Neural crest cell (in vitro differentiated cells): Measurements from ENCODE around the gene EEPD1. TPM values are rescaled to one million over a fixed set of nuclear protein-coding genes. Genes with fewer than 3 reads are reported as not detected.

ENCODE experiments used
- DNase-seq: peaks from one replicate; pipeline ENCODE4 v3.0.0; 2021; ENCODE audit warnings: low read depth, mixed read lengths, low spot score
- H3K27ac Mint-ChIP-seq: one replicate; pipeline ENCODE4 v1.8.0; 2021; ENCODE audit warnings: mild to moderate bottlenecking, mixed read lengths; ENCODE audit not compliant: unreplicated experiment
- H3K27me3 Mint-ChIP-seq: 2 replicates; pipeline ENCODE4 v1.8.0; 2021; ENCODE audit warnings: low read depth, mild to moderate bottlenecking, mixed read lengths
- H3K36me3 Mint-ChIP-seq: 2 replicates; pipeline ENCODE4 v1.8.0; 2021; ENCODE audit warnings: low read depth, mild to moderate bottlenecking, mixed read lengths
- H3K4me1 Mint-ChIP-seq: 2 replicates; pipeline ENCODE4 v1.8.0; 2021; ENCODE audit warnings: mixed read lengths
- H3K4me3 Mint-ChIP-seq: one replicate; pipeline ENCODE4 v1.8.0; 2021; ENCODE audit warnings: mild to moderate bottlenecking, mixed read lengths
- H3K9me3 Mint-ChIP-seq: 2 replicates; pipeline ENCODE4 v1.8.0; 2021; ENCODE audit warnings: mixed read lengths
- CTCF ChIP-seq: fragments of 200-600 bp; sonication (generic); conservative IDR thresholded peaks from 2 replicates; pipeline ENCODE4 v1.5.0; 2021; ENCODE audit warnings: antibody characterized with exemption, mild to moderate bottlenecking
- total RNA-seq: library from RNA; stranded (reverse); gene quantifications from 2 replicates; pipeline ENCODE4 v1.2.1, GENCODE V29; 2021

EEPD1 gene
- total RNA-seq, 1 donor from 2014 or later: 5.5 TPM

DNA sequence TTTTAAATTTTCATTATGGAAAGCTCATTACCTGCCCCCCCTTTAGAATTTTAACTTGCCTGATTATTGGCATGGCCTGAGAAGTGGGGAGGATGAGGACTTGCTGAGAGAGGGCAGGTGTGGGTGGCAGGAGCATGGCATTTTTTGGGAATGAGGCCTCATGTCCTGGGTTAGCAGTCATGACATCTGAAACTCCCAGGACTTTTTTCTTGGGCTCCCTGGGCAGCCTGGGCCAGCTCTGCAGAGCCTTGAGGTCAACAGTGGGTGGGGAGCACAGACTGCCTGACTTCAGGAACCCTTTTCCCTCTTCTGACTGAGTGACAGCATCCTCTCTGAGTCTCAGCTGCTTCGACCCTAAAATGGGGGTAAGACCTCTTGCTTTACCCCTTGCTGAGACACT, 46.3 kb downstream of the EEPD1 start:
- Mint-ChIP-seq H3K9me3 (peaks cover 4% of the 10 kb centered on the region), H3K36me3 (no peaks in the 10 kb centered on the region), H3K27me3 (no peaks in the 10 kb centered on the region), H3K27ac (no peak overlapping the region), H3K4me3 (no peak overlapping the region), H3K4me1 (peaks cover 11% of the 10 kb centered on the region)
- DNase-seq: no peak
- TF ChIP-seq CTCF: no peak

DNA sequence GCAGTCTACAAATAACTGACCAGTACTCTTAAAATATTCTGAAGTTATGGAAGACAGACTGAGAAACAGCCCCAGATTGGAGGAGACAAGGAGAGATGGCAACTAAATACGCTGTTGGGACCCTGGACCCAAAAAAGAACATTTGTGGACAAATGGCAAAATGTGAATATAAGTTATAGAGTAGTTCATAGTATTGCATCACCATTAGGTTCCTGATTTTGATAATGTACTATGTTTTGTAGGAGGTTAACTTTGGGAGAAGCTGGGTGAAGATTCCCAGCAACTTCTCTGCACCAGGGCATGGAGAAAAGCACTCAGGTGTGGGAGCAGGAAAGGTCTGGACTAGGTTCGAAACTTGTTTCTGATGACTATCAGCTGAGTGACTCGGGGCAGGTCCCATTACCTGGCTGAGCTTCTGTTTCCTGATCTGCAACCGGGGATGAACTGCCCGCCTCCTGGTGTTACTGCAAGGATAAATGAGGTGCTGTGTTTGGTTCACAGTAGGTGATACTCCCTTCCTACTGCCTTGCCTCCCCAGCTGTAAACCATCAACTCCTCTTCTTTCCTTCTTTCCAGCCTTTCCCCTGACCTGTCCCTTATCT, 48.2 kb downstream of the EEPD1 start:
- H3K27me3 Mint-ChIP-seq: no peaks in the 10 kb centered on the region
- no peaks in the 10 kb centered on the region for H3K36me3 Mint-ChIP-seq
- H3K4me1 Mint-ChIP-seq: peaks cover 25% of the 10 kb centered on the region
- peaks cover 2% of the 10 kb centered on the region for H3K9me3 Mint-ChIP-seq
- no peak overlapping the region for H3K27ac Mint-ChIP-seq
- no peak for TF ChIP-seq CTCF
- no peak for DNase-seq
- H3K4me3 Mint-ChIP-seq: no peak overlapping the region

GRCh38 chr7:36202398-36202797, 49.3 kb downstream of the EEPD1 start:
- TF ChIP-seq CTCF: no peak
- no peak overlapping the region for H3K4me3 Mint-ChIP-seq
- no peaks in the 10 kb centered on the region for H3K36me3 Mint-ChIP-seq
- H3K27me3 Mint-ChIP-seq: no peaks in the 10 kb centered on the region
- no peak for DNase-seq
- H3K4me1 Mint-ChIP-seq: peaks cover 25% of the 10 kb centered on the region
- H3K27ac Mint-ChIP-seq: no peak overlapping the region
- H3K9me3 Mint-ChIP-seq: peaks cover 2% of the 10 kb centered on the region

- Mint-ChIP-seq H3K36me3 (no peaks in the 10 kb centered on the region), H3K4me1 (peaks cover 25% of the 10 kb centered on the region), H3K27ac (no peak overlapping the region), H3K9me3 (no peaks in the 10 kb centered on the region), H3K4me3 (no peak overlapping the region), H3K27me3 (no peaks in the 10 kb centered on the region)
- no peak for DNase-seq
- no peak for TF ChIP-seq CTCF
Observed at GRCh38 chr7:36203071-36203790, 50.2 kb downstream of the EEPD1 start.

- no peak for TF ChIP-seq CTCF
- Mint-ChIP-seq H3K27me3 (no peaks in the 10 kb centered on the region), H3K36me3 (no peaks in the 10 kb centered on the region), H3K4me1 (peaks cover 25% of the 10 kb centered on the region), H3K27ac (no peak overlapping the region), H3K9me3 (no peaks in the 10 kb centered on the region), H3K4me3 (no peak overlapping the region)
- no peak for DNase-seq
Observed at GRCh38 chr7:36204044-36204663, 51.1 kb downstream of the EEPD1 start.
